ENCODE measurements around the gene LCP1.

GRCh38 chr13:46166224-46166584, 15.8 kb downstream of the LCP1 start:
- no peak for TF ChIP-seq CTCF (IDR thresholded peaks at IDR 0.05 in 2 of 3, conservative IDR thresholded peaks at IDR 0.05 in 1 of 3; ENCODE audit: insufficient read depth in 2 of 3, low read depth in 1 of 3, low read length in 3 of 3)
- no peak for TF ChIP-seq ZNF143 (CRISPR knock-in tag; IDR thresholded peaks at IDR 0.05)
- no peak for TF ChIP-seq POLR2AphosphoS5 (IDR thresholded peaks at IDR 0.05; ENCODE audit: control insufficient read depth, insufficient read depth, low read depth, low read length)
- TF ChIP-seq, protein P1, sequence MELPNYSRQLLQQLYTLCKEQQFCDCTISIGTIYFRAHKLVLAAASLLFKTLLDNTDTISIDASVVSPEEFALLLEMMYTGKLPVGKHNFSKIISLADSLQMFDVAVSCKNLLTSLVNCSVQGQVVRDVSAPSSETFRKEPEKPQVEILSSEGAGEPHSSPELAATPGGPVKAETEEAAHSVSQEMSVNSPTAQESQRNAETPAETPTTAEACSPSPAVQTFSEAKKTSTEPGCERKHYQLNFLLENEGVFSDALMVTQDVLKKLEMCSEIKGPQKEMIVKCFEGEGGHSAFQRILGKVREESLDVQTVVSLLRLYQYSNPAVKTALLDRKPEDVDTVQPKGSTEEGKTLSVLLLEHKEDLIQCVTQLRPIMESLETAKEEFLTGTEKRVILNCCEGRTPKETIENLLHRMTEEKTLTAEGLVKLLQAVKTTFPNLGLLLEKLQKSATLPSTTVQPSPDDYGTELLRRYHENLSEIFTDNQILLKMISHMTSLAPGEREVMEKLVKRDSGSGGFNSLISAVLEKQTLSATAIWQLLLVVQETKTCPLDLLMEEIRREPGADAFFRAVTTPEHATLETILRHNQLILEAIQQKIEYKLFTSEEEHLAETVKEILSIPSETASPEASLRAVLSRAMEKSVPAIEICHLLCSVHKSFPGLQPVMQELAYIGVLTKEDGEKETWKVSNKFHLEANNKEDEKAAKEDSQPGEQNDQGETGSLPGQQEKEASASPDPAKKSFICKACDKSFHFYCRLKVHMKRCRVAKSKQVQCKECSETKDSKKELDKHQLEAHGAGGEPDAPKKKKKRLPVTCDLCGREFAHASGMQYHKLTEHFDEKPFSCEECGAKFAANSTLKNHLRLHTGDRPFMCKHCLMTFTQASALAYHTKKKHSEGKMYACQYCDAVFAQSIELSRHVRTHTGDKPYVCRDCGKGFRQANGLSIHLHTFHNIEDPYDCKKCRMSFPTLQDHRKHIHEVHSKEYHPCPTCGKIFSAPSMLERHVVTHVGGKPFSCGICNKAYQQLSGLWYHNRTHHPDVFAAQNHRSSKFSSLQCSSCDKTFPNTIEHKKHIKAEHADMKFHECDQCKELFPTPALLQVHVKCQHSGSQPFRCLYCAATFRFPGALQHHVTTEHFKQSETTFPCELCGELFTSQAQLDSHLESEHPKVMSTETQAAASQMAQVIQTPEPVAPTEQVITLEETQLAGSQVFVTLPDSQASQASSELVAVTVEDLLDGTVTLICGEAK (IDR thresholded peaks at IDR 0.05) = no peak
- TF ChIP-seq, protein P1 (CRISPR knock-in tag; IDR thresholded peaks at IDR 0.05) = no peak
- TF ChIP-seq, protein P2, sequence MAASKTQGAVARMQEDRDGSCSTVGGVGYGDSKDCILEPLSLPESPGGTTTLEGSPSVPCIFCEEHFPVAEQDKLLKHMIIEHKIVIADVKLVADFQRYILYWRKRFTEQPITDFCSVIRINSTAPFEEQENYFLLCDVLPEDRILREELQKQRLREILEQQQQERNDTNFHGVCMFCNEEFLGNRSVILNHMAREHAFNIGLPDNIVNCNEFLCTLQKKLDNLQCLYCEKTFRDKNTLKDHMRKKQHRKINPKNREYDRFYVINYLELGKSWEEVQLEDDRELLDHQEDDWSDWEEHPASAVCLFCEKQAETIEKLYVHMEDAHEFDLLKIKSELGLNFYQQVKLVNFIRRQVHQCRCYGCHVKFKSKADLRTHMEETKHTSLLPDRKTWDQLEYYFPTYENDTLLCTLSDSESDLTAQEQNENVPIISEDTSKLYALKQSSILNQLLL (CRISPR knock-in tag; IDR thresholded peaks at IDR 0.05; ENCODE audit: borderline replicate concordance) = no peak
- no peak for TF ChIP-seq ZNF639 (CRISPR knock-in tag; conservative IDR thresholded peaks at IDR 0.05 in 1 of 2, IDR thresholded peaks at IDR 0.05 in 1 of 2)

Measured in K562 (cell line).